ENCODE data around the gene ADRM1.

Gene ADRM1

DNA sequence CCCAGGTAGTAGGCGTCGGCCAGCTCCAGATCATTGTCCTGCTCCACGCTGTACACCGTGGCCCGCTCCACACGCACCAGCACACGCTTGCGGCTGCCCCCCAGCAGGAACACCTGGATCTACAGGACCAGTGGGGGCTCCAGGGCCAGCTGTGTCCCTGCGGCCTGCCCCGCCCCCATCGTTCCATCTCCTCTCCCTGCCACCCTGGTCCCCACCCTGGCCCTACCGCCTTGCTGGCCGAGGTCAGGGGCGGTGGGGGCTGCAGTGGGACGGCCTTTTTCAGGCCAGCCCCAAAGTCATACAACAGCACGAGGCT lies 9.8 kb downstream of the ADRM1 start:
- no peak for DNase-seq

DNA sequence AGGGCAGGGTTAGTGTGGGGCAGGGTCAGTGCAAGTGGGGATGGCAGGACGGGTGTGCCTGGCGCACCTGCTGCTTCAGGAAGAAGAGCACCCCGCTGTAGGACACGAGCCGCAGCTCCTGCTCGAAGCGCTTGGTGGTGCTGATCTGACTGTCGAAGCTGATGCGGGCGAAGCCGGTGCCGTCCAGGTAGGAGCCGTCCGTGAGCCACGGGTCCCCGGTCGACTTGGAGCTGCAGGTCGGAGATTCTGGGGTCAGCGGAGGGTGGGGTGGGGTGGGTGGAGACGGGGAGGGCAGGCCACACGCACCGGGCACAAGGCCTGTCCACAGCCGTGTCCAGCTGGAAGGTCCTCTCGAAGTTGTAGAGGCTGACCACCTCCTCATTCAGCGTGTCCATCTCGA lies 10.2 kb downstream of the ADRM1 start:
- no peak for DNase-seq

DNA sequence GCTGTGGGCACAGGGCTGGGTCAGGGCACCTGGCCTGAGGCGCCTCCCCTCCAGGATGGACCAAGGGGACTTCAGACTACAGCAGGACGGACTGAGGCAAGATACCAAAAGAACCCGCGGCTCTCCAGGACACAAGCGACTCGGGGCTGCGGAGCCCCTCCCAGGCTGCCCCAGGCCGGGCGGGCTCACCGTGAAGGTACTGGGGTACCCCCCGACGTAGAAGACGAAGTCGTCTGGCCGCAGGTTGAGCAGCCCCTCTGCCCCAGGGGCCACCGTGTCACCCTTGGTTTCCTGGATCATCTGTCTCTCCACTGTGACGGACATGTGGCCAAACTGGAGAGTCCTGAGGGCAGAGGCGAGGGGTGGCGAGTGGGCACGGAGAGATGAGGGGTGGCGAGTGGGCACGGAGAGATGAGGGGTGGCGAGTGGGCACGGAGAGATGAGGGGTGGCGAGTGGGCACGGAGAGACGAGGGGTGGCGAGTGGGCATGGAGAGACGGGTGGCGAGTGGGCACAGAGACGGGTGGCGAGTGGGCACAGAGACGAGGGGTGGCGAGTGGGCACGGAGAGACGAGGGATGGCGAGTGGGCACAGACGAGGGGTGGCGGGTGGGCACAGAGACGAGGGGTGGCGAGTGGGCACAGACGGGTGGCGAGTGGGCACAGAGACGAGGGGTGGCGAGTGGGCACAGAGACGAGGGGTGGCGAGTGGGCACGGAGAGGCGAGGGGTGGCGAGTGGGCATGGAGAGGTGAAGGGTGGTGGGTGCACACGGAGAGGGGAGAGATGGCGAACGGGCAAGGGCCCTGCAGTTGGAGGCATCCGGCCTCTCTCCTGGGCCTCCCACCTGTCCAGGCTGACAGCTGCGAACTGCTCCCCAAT lies 10.9 kb downstream of the ADRM1 start:
- DNase-seq: no peak

DNA sequence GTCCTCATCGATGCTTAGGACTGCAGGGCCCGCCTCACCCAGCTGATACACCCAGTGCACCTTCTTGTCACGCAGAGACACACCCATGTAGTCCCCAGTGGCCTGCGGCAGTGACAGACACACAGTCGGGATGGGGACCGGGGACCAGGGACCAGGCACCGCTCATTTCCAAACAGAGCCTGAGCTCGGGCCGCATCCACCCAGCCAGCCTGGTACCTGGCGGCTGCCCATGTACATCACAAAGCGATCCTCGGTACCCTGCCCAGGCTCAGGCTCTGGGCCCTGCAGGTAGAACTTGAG lies 11.5 kb downstream of the ADRM1 start:
- no peak for DNase-seq

DNA sequence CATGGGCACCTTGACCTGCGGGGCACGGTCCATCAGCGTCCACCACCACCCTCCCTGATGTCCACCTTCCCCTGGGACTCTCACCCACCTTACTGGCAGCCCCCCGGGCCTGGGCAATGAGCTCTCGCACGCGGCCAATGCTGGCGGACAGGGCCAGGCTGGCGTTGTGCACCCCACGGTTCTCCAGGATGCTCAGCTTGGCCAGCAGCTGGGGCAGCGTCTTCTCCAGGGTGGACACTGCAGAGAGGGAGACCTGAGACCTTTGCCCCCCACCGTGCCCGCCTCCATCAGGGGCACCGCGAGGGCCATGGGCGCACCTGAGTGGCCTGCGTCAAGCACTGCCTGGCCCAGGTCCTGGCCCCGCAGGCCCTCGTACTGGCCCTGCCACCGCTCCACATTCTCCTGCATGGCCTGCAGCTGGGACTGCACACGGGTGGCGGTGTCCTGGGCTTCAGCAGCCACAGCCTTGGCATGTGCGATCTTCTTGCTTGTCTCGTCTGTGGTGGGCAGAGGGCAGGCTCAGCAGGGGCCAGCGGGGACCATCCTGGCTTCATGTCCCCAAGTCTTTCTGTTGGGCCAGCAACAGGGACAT lies 12.0 kb downstream of the ADRM1 start:
- no peak for DNase-seq

DNA sequence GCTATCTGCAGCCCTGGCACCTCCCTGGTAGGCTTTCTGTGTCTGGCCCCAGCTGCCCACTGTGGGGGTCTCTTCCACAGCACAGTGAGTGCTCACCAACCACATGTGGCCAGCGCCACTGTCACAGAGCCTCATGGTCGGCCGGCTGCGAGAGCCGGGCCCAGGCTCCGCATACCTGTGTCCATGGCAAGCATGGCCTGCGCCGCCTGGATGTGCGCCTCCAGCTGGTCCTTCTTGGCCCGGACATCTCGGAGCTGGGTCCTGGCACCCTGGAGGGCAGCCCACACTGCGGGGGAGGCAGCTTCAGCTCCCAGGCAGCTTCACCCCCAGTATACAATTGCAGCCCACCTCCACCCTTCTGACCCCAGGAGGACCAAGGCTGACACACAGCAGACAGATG lies 13.0 kb downstream of the ADRM1 start:
- no peak for DNase-seq

DNA sequence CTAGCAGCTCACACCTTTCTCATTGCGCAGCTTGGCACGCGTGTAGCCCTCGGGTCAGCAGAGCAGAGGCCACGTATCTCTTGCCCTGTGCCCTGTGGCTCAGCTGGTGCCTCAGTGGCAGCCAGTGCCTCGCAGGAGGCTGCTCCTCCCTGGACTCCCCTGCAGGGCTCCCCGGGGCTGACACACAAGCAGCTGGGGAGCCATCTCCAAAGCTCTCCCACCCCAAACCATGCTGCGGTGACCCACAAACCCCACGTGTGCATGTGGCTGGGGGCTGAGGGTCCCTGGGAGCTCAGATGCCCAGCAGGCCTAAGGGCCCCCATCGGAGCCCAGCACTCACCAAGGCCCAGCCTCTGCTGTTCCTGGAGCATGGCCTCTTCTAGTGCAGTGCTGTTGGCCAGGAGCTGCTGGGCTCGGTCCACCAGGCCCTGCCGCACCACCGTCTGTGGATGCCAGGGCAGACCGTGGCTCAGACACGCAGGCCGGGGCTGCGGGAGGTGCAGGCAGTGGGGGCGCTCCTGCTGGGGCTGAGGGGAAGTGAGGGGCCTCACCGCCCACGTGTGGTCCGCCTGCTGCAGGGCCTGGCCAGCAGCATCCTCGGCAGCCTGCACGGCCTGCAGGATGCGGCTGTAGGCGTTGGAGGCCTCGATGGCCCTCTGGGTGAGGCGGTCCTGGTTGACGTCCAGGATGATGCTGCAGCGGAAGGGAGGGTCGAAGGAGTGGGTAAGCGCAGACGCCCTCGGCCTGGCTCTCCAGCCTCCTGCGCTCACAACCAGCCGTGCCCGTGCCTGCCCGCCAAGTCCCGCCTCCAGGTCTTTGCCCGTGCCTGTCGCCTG lies 13.8 kb downstream of the ADRM1 start:
- DNase-seq: no peak

DNA sequence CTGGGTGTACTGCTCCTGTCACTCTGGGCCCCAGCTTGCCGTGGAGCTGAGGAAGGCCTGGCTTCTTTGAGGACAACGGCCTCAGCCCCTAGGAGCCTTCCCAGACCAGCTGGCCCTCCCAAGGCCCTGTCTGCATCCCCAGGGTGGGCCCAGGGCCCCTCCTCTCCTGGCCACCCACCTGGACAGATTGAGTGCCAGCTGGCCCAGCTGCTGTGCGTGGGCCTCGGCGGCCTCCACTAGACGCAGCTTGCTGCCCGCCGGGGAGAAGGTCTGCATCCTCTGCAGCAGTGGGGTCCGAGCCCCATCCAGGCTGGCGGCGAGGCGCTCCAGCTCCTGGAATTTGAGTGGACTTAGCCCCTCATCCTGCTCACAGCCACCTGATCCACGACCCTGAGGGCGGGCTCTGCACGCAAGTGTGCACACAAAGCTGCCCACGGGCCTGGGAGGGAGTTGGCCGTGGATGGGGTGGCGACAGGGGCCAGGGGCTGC lies 14.4 kb downstream of the ADRM1 start:
- no peak for DNase-seq

DNA sequence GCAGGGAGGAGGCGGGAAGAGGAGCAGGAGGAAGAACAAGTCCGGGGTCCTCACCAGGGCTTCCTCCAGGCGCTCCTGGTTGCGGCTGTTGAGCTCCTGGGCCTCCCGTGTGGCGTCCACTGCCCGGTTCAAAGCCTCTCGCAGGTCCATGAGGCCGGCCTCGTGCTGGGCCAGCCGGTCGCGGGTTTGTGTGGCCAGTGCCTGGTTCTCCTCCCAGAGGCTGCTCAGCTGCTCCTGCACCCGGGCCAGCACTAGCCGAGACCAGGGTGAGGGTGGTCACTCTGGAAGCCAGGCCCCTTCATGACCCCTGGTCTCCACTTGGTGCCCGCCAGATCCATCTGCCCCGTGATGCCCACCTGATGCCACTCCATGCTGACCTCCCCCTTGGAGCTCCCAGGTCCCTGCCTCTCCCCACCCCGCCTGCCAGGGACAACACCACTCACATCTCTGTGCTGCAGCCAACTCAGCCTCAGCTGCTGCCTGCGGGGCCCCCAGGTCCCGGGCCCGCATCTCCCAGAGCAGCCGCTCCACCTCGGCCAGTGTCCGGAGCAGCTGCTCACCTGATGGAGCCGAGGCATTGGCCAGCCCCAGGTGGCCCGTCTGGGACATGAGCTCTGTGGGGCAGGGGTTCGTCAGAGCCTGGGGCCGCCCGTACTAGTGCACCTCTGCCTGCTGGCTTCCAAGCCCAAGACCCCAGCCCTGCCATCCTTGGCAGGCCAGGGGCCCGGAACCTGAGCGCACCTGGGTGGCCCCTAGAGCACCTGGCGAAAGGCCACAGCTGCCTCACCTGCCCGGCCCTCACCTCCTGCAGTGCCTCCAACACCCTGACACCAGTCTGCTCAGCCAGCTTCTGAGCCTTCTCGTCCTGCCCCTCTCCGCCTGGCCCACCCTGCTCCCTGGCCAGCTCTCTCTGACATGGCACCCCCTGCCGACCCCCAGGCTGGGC lies 15.9 kb downstream of the ADRM1 start:
- no peak for DNase-seq

DNA sequence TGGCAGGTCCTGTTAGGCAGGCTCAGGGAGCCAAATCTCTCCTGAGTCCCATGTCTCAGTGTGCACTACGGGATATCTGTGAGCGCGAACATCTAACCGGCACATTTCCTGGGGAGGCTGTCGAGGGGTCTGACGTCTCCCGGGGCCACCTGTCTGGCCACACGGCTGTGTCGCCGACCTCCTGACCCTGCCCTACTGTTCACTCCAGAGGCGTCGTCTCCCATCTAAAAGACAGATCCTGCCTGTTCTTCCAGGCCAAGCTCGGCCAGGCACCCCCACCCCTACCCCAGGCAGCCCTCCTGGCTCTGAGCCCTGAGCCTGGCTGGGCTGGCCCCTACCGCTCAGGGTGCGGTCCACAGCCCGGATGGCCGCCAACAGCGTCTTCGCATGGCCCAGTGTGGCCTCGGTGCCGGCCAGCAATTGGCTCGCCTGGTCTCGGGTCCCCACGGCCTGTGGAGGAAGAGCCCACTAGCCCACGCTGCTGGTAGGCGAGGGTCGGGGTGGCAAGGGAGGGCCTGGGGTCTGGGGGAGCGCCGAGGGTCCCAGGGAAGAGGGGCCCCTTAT lies 16.6 kb downstream of the ADRM1 start:
- DNase-seq: no peak

DNA sequence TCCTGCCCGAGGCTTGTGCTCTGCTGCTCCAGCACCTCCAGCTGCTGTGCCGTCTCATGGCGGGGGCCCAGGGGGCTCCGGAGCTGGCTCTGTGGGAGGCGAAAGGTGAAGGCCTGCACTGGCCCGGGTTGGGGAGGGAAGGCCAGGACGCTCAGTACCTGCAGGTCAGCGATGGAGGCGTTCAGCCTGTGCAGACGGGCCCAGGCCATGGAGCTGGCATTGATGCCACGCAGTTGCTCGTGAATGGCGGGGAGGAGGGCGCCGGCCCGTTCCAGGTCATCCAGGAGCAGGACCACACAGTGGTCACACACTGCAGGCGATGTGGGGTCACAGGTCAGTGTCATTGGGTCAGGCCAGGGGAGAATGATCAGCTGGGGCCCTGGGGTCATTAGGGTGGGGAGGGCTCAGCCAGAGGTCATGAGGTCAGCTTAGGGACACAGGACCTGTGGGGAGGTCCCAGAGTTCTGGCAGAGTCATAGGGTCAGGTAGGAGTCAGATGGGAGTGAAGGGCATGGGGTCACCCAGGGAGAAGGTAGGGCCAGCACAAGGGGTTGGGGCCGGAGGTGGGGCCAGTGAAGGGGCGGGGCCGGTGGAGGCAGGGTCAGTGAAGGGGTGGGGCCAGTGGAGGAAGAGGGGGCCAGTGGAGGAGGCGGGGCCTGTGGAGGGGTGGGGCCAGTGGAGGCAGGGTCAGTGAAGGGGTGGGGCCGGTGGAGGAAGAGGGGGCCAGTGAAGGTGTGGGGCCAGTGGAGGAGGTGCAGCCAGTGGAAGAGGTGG lies 18.0 kb downstream of the ADRM1 start:
- no peak for DNase-seq

DNA sequence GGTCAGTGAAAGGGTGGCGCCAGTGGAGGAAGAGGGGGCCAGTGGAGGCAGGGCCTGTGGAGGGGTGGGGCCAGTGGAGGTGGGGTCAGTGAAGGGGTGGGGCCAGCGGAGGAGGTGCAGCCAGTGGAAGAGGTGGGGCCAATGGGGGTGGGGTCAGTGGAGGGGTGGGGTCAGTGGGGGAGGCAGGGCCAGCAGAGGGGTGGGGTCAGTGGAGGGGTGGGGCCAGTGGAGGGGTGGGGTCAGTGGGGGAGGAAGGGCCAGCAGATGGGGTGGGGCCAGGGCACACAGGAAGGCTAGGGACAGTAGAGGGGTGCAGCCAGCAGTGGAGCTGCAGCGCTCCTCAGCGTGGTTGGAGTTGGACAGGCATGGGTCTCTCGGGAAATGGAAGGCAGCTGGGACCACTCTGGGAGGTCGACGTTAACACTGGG lies 18.7 kb downstream of the ADRM1 start:
- no peak for DNase-seq

DNA sequence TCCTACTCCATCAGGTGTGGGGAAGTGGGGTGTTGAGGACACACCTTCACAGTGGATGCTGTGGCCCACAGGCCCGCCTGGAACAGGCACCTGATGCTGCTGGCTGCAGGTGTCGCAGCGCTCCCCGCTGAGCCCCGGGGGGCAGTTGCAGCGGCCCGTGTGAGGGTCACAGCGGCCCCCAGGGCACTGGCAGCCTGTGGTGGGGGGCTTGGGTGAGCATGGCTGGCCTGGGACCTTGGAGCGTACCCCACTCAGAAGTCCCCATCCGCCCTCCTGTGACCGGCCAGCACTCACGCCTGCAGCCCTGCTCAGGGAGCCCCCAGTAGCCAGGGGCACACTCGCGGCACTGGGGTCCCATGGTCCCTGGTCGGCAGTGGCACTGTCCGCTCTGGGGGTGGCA lies 19.2 kb downstream of the ADRM1 start:
- no peak for DNase-seq

DNA sequence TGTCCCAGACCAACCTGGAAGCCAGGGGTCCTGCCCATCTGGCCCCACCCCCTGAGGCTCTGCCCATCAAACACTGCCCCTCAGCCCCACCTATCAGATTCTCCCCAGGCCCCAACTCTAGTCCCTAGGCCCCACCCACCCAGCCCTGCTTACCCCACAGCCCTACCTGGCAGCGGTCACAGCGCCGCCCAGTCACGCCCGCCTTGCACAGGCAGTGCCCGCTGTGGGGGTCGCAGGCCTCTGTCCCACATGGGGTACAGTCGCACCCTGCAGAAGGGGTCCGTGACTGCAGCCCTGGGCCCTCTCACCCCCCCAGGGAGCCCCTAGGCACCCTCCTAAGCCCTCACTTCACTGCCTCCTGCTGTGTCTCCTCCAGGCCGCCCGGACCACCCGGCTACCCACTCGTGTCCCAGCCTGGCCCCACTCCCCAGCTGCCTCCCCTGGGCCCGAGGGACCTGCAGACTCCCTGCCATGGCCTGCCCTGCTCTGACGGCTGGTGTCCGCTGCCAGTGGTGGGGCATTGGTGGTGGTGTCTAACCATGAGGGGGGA lies 19.8 kb downstream of the ADRM1 start:
- no peak for DNase-seq

DNA sequence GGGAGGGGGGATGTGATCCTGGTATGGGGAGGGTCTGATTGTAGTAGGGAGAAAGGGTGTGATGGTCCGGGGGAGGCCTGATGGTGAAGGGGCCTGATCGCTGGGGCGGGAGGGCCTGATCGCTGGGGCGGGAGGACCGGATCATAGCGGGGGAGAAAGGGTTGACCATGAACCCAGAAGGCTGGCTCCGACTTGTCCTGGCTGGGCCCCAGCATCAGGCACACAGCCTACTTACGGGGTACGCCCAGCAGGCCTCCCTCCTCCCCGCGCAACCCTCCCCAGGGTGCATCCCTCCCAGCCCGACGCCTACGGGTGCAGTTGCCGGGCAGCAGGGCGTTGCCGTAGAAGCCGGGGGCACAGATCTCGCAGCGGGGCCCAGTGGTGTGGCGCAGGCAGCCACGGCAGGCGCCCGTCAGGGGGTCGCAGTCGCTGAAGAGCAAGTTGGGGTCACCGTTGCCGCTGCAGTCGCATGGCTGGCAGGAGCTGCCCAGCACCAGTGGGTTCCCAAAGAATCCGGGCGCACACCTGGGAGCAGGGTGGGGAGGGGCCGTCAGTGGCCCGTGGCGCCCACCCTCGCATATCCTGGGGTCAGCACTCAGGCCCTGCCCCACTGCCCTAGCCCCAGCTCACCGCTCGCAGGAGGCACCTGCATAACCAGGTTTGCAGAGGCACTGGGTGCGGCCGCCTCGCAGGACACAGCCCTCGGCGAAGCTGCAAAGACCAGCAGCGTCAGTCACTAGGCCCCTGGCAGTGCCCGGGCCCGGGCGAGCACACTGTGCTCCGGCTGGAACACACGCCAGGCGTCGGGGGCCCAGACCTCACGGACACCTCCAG lies 20.6 kb downstream of the ADRM1 start:
- no peak for DNase-seq

DNA sequence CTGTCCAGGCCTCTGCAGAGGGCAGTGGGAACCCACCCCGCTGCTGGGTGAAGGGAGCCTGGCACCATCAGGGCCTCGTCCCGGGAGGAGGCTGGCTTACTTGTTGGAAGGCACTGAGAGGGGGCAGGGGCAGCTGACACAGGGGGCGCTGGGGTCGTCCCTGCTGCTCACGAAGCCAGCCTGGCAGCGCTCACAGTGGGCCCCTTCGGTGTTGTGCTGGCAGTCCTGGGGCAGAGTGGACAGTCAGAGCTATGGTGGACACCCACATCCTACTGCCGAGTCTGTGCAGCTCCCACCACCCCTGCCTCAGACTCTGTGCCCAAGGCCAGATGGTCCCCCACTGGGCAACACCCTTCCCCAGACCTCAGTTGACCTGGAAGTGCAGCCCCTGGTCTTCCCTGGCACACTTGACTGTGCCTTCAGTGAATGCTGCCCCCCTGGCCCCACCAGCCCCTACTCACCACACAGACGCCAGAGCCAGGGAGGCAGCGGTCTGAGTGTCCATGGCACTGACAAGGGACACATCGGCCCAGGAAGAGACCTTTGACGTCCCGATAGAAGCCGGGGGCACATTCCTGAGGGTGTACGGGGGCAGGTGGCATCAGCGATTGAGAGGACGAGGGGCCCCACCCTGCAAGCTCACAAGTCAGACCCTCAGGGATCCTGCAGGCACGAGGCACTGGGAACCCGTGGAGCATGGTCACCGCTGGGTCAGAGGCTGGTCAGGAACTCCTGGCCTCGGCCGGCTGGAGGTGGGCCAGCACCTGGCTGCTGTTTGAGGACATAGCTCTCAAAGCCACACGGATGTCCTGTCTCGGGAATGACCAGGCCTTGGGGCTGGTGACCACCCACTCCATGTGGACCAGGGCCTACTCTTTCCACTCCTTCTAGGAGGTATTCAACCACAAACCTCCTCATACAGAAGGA lies 21.4 kb downstream of the ADRM1 start:
- no peak for DNase-seq

DNA sequence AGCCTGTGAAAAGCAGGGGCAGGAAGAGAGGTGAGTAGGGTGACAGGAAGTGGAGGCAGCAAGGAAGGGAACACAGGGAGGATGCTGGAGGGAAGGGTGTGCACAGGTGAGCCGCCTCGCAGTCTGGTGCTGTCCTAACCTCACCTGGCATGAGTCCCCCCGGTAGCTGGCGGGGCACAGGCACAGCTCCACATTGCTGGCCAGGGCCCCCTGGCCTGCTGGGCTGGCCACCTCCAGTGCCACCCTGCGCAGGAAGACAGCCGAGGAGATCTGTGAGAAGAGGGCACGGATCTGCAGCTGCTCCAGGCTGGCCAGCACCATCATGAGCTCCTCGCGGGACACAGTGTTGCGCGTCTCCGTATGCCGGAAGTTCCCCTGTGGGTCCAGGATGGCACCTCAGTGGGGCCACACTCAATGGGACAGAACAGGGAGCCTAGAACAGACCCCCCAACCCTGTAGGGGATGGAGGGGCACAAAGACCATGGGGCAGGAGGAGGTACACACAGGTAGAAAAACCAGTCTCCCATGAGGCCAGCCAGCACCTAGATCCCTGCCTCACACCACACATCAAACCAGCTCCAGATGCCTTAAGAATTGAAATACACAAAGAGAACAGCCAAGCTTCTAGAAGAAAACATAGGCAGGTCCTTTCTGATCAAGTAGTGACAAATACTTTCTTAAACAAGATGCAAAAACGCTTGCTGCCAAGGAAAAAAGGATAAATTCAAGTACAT lies 22.5 kb downstream of the ADRM1 start:
- no peak for DNase-seq

DNA sequence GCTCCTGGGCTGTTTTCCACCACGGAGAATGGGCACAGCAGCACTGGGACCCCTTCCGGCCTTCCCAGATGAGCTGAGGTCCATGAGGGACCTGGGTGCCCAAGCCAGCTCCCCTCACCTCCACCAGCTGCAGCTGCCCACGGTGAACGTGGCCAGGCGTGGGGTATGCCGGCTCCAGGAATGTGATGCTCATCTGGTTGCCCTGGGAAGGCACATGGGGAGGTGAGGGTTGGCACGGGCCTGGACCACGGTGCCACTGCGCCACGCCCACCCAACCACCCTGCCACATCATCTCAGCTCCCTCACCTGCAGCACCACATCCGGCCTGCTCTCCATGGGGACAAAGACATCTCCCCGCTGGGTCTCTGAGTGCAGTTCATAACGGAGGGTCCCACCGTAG lies 23.8 kb downstream of the ADRM1 start:
- DNase-seq: no peak

All from activated CD4-positive, alpha-beta T cell treated with anti-CD3 and anti-CD28 coated beads, Interleukin-2, amount 50 U/mL, for 4 hours (primary cell).